Tibial nerve (tissue), 4 donors: Measurements from ENCODE around the gene CASTOR1. TPM values are rescaled to one million over a fixed set of nuclear protein-coding genes. Genes with fewer than 3 reads are reported as not detected.

Source experiments
- DNase-seq, 2 donors: peaks; one replicate each; pipeline ENCODE4 v3.0.0-alpha.2; 2019; ENCODE audit warnings: low spot score in 2 of 2
- H3K27ac ChIP-seq, 4 donors: fragments of 200-600 bp; sonication (generic) in 3 of 4; one replicate each; pipeline ENCODE4 v1.5.1; 2017 to 2019; ENCODE audit warnings: mild to moderate bottlenecking in 1 of 4
- H3K27me3 ChIP-seq, 2 donors: fragments of 200-600 bp; sonication (generic) in 1 of 2; one replicate each; pipeline versions ENCODE4 v1.5.1 to v1.6.0; 2017 to 2019
- H3K36me3 ChIP-seq, 3 donors: fragments of 200-600 bp; sonication (generic); one replicate each; pipeline ENCODE4 v1.5.1; 2018 to 2019
- H3K4me1 ChIP-seq, 4 donors: fragments of 200-600 bp; sonication (generic) in 3 of 4; one replicate each; pipeline ENCODE4 v1.5.1; 2017 to 2019
- H3K4me3 ChIP-seq, 4 donors: fragments of 200-600 bp; sonication (generic) in 3 of 4; one replicate each; pipeline ENCODE4 v1.5.1; 2017 to 2019; ENCODE audit warnings: mild to moderate bottlenecking in 1 of 4, moderate library complexity in 1 of 4
- H3K9me3 ChIP-seq, 4 donors: fragments of 200-600 bp; sonication (generic) in 3 of 4; one replicate each; pipeline ENCODE4 v1.5.1; 2017 to 2019
- CTCF ChIP-seq, 5 experiments: fragments of 200-600 bp in 3 of 5; fragments of 450-650 bp in 2 of 5; sonication (generic) in 3 of 5; IDR thresholded peaks; one replicate each; pipeline ENCODE4 v1.5.1; 2016 to 2019; ENCODE audit warnings: antibody characterized with exemption in 5 of 5, mild to moderate bottlenecking in 3 of 5, moderate library complexity in 2 of 5
- EP300 ChIP-seq, 2 donors: sonication (generic); formaldehyde crosslinking; IDR thresholded peaks; one replicate each; pipeline ENCODE4 v1.6.1; 2017; ENCODE audit warnings: antibody characterized with exemption in 2 of 2, mild to moderate bottlenecking in 1 of 2
- POLR2A ChIP-seq, 2 donors: fragments of 450-650 bp; IDR thresholded peaks; one replicate each; pipeline ENCODE4 v1.6.1; 2017; ENCODE audit warnings: antibody characterized with exemption in 2 of 2, mild to moderate bottlenecking in 2 of 2, moderate library complexity in 2 of 2
- WGBS, 2 donors: methylation state at CpG; one replicate each; pipeline ENCODE4 v1.1.5; 2018; 5-methylcytosine and 5-hydroxymethylcytosine counted together
- total RNA-seq, 4 donors: library from RNA; depleted of rRNA; stranded (reverse); fragments of >200 nt; gene quantifications; one replicate each; pipeline ENCODE4 v1.1.0, GENCODE V29; 2016

Gene CASTOR1
- total RNA-seq, 4 donors from 2014 or later = 38.7 to 57.9 (median 45.3) TPM

GRCh38 chr22:30328466-30329049 lies 39.3 kb upstream of the CASTOR1 start:
- Histone ChIP-seq H3K36me3 (peaks cover 3 to 33% (median 6%) of the 10 kb centered on the region in 3 donors), H3K27ac (peak overlapping the region in 1 of 4 donors; percentile 97), H3K9me3 (no peaks in the 10 kb centered on the region), H3K27me3 (no peaks in the 10 kb centered on the region), H3K4me1 (peaks cover 0 to 48% (median 33%) of the 10 kb centered on the region in 4 donors), H3K4me3 (no peak overlapping the region)
- no peak for TF ChIP-seq EP300 (IDR thresholded peaks at IDR 0.05)
- TF ChIP-seq POLR2A (IDR thresholded peaks at IDR 0.05) = no peak
- no peak for TF ChIP-seq CTCF (IDR thresholded peaks at IDR 0.05)
- no peak for DNase-seq
- WGBS, 2 donors = 76 to 87% methylated on average over 3 of the region's 3 CpGs

GRCh38 chr22:30327864-30328345 lies 38.6 kb upstream of the CASTOR1 start:
- H3K36me3 ChIP-seq = peaks cover under 1 to 26% (median 3%) of the 10 kb centered on the region in 3 donors
- no peaks in the 10 kb centered on the region for H3K9me3 ChIP-seq
- peak overlapping the region in 2 of 4 donors; percentile 91 to 97 for H3K27ac ChIP-seq
- no peak for TF ChIP-seq CTCF (IDR thresholded peaks at IDR 0.05)
- TF ChIP-seq EP300 (IDR thresholded peaks at IDR 0.05) = no peak
- TF ChIP-seq POLR2A (IDR thresholded peaks at IDR 0.05) = no peak
- H3K4me3 ChIP-seq = no peak overlapping the region
- WGBS, 2 donors = 80 to 83% methylated on average over 5 of the region's 5 CpGs
- no peak for DNase-seq
- H3K27me3 ChIP-seq = no peaks in the 10 kb centered on the region
- peaks cover 0 to 49% (median 35%) of the 10 kb centered on the region in 4 donors for H3K4me1 ChIP-seq

GRCh38 chr22:30326706-30327362 lies 37.5 kb upstream of the CASTOR1 start, which contains the start of gene TBC1D10A:
TSS of gene TBC1D10A (minus strand) at chr22:30326941. CDS start at chr22:30326881, 60 bp downstream.
- peak in 1 of 2 donors; percentile 69 for TF ChIP-seq EP300 (IDR thresholded peaks at IDR 0.05)
- TF ChIP-seq CTCF (IDR thresholded peaks at IDR 0.05) = peak in 1 of 5 experiments; percentile 26
- peak; percentile 69 to 88 for TF ChIP-seq POLR2A (IDR thresholded peaks at IDR 0.05)
- DNase-seq = peak; percentile 71 to 85
- Histone ChIP-seq H3K36me3 (peaks cover 0 to 17% (median 3%) of the 10 kb centered on the region in 3 donors), H3K9me3 (no peaks in the 10 kb centered on the region), H3K4me3 (peak within 1 kb of the TSS; percentile 67 to 98 (median 84)), H3K27me3 (no peaks in the 10 kb centered on the region), H3K27ac (peak within 1 kb of the TSS; percentile 26 to 97 (median 90)), H3K4me1 (peaks cover 0 to 49% (median 33%) of the 10 kb centered on the region in 4 donors)
- 0 to 1% methylated on average over 37 to 40 of the region's 69 CpGs for WGBS, 2 donors

- H3K4me3 ChIP-seq = peak overlapping the region; percentile 67 to 98 (median 84)
- H3K27me3 ChIP-seq = no peaks in the 10 kb centered on the region
- WGBS, 2 donors = 1% methylated on average over 6 to 34 of the region's 34 CpGs
- peak overlapping the region; percentile 26 to 97 (median 90) for H3K27ac ChIP-seq
- no peaks in the 10 kb centered on the region for H3K9me3 ChIP-seq
- DNase-seq = no peak
- H3K4me1 ChIP-seq = peaks cover 0 to 54% (median 39%) of the 10 kb centered on the region in 4 donors
- TF ChIP-seq EP300 (IDR thresholded peaks at IDR 0.05) (no peak), POLR2A (IDR thresholded peaks at IDR 0.05) (no peak), CTCF (IDR thresholded peaks at IDR 0.05) (no peak)
- peaks cover 0 to 11% (median 2%) of the 10 kb centered on the region in 3 donors for H3K36me3 ChIP-seq
Measured at GRCh38 chr22:30326255-30326705, 37.0 kb upstream of the CASTOR1 start.
